ENCODE measurements around the gene AMOTL2.

AMOTL2 gene

DNA sequence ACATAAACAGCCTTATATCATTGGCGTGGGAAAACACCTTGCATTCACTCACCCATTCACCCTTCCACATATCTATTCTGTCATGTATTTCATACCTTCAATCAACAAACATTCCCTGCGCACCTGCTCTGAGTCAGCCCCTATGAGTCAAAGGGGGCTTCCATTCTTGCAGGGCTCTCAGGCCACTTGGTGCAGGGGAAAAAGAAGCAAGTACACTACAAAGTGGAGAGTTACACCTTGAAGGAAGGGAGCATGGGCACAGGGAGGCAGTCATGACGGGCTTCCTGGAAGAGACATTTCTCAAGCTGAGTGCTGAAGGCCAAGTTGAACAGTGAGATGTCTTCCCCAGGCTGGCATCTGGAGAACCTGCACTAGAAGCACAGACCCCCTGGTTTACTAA, 4.6 kb upstream of the AMOTL2 start:
- no peak for DNase-seq (ENCODE audit: low spot score)

DNA sequence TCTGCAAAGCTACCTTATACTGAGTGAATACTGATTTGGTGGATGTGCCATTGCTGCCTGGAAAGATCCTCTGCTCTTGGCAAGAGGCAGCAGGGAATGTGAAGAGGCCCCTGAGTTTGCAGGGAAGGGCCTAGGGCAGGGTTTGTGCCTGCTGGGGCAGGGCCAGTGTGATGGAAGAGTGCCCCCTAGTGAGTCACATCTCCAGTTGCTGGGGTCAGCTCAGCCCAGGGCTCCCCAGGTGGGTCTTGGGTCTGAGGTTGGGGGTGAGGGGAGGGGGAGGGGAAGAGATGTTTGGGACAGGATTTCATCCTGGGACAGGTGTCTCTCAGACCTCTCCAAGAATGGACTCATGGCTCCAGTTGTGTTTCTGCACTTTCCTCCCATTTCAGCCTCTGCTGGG, 4.1 kb upstream of the AMOTL2 start:
- peak; percentile 55 for DNase-seq (ENCODE audit: low spot score)

GRCh38 chr3:134377896-134378295, 3.6 kb upstream of the AMOTL2 start:
- no peak for DNase-seq (ENCODE audit: low spot score)

- DNase-seq (ENCODE audit: low spot score) = no peak
Measured at GRCh38 chr3:134376786-134377426, 2.7 kb upstream of the AMOTL2 start.

GRCh38 chr3:134376385-134376765, 2.1 kb upstream of the AMOTL2 start:
- DNase-seq (ENCODE audit: low spot score) = no peak

- peak; percentile 9 for DNase-seq (ENCODE audit: low spot score)
Measured at GRCh38 chr3:134375582-134376384, 1.5 kb upstream of the AMOTL2 start.

- DNase-seq (ENCODE audit: low spot score) = peak; percentile 53
Measured at GRCh38 chr3:134374791-134375581, 739 bp upstream of the AMOTL2 start.

GRCh38 chr3:134373271-134374104, 759 bp downstream of the AMOTL2 start:
- peak; percentile 78 for DNase-seq (ENCODE audit: low spot score)

- DNase-seq (ENCODE audit: low spot score) = peak; percentile 17
Measured at GRCh38 chr3:134372396-134373270, 1.6 kb downstream of the AMOTL2 start.

- peak; percentile 12 for DNase-seq (ENCODE audit: low spot score)
Measured at GRCh38 chr3:134371542-134372324, 2.5 kb downstream of the AMOTL2 start.

- peak; percentile 12 for DNase-seq (ENCODE audit: low spot score)
Measured at GRCh38 chr3:134370611-134371531, 3.4 kb downstream of the AMOTL2 start.

GRCh38 chr3:134369861-134370596, 4.2 kb downstream of the AMOTL2 start:
- DNase-seq (ENCODE audit: low spot score) = no peak

DNA sequence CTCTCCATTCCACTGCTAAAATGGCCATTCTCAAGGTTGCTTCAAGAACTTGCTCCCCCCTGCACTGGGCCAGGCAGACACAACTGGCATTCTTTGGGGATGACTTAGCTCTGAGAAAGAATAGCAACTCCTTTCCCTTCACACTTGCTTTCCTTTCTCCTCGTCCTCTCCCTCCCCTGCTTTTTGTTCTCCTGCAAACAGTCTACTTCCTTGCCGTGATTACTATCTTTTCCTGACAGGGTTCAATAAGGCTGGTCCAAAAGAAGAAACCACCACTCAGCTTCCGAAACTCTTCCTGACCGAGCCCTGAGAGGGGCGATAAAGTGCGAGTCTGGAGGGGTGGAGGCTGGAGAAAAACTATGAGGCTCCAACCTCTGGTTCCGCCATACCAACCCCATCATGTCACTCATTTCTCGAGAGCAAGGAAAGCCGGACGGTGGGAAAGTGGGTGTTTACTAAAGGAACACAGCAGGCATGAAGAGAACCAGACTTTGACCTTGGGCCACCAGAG, 5.0 kb downstream of the AMOTL2 start:
- DNase-seq (ENCODE audit: low spot score) = peak; percentile 9

DNA sequence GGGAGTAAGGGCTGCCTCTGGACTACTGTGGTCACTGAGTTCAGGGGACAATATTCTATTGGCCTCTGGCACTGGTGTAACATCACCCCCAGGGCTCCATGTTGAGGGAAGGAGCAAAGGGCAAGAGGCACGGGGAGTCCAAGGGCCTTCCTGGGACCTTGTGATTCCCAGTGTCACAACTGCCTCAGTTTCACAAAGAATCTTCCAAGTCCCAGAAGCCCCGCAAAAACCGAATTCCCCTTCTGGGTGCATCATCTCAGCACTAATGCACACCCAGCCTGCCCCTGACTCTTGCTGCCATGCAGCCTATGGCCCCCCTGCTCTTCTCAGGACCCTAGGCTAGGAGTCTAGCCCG, 5.5 kb downstream of the AMOTL2 start:
- no peak for DNase-seq (ENCODE audit: low spot score)

DNA sequence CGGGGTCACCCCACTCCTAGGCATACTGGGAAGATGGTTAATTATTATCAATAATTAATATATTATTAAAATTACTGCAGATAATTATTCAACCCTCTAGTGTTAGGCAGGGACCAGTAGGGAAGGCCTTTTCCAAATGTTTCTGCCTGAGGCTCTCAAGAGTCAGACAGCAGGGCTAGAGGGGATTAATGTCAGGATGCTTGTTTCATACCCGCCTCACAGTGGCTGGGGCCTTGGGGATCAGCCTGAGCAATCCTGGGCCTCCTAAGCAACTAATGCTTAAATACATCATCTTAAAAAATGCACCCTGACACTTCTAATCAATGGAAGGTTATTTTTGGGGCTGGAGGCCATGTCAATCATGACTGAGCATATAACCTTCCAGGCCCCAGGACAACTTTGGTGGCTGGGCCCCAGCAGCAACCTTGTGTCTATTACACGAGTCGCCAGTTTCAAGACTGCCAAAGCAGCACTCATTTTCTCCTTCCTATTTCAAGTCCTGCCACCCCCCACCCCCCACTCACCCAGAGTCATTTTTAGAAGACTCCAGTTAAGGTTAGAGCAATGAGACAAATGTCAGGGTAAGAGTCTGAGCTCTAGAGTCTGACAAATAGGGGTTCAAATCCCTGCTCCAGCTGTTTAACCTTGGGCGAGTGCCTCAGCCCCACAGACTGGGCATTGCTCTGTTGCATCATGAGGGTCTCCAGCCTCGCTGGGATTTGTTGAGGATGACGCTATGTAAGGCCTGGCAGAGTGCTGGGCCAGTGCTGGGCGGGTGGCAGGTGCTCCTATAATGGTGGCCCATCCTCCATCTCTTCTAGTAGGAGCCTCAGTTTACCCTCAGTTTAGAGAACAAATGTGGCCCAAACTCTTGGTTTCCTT, 6.1 kb downstream of the AMOTL2 start:
- DNase-seq (ENCODE audit: low spot score) = no peak

DNA sequence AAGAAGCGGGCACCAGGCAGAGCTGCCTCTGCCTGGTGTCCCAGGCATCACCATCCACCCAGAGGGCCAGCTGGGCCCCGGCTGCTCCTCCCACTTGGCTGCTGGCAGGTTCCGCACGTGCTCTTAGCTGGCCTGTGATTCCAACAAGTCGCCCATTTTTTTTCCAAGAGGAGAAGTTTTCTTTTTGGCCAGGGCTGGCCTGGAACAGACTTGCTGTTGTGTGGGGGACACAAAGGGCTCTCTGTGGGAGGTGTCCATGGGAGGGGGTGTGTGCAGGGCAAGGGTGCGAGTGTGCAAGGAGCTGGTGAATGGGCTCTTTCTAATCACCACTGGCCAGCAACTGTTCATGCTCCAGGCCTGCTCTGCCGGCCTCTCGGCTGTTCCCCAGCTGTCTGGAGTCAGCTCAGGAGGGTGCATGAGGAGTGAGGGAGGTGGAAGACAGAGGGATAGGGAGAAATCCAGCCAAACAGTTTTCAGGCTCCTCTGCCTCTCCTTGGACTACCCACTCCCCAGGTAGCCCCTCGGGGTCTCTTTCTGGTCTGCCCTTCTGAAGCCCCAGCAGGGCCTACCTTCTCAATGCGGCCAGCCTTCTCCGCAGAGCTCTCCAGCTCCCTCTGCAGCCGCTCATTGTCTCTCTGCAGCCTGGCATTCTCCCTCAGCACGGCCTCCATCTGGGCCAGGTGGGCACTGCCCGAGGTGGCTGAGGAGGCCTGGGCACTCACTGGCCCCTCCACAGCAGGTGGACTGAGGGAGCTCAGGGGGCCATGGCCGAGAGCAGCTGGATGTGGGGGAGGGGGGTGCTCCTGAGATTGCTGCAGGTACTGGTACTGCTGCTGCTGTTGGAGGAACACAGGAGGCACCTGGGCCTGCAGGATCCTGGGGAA, 7.1 kb downstream of the AMOTL2 start:
- DNase-seq (ENCODE audit: low spot score) = peak; percentile 30
